ENCODE measurements around the gene ELOA. TPM values are rescaled to one million over a fixed set of nuclear protein-coding genes. Genes with fewer than 3 reads are reported as not detected.

Gene ELOA
- total and polyA plus RNA-seq, 2 of the 13 experiments (the other 11 are each of a cell fraction or from before 2014, with no cell fraction given), result 14.2 to 28.5 TPM

GRCh38 chr1:23790696-23791515 lies 47.6 kb downstream of the ELOA start, which contains the start of gene LYPLA2 (continued):
- TF ChIP-seq USF2 (IDR thresholded peaks at IDR 0.05; ENCODE audit: low read depth, low read length) (no peak), USF2 (CRISPR knock-in tag; IDR thresholded peaks at IDR 0.05; ENCODE audit: borderline replicate concordance) (no peak), THRA (CRISPR knock-in tag; IDR thresholded peaks at IDR 0.05; ENCODE audit: borderline replicate concordance) (no peak), CREM (IDR thresholded peaks at IDR 0.05) (peak; percentile 70), CREM (CRISPR knock-in tag; IDR thresholded peaks at IDR 0.05) (no peak), GTF3A (CRISPR knock-in tag; conservative IDR thresholded peaks at IDR 0.05) (no peak), ZNF788 (CRISPR knock-in tag; IDR thresholded peaks at IDR 0.05; ENCODE audit: borderline replicate concordance) (peak; percentile 44; the same call in 1 of the 2 replicates), ZNF460 (CRISPR knock-in tag; IDR thresholded peaks at IDR 0.05; ENCODE audit: borderline replicate concordance) (no peak), MIER3 (CRISPR knock-in tag; IDR thresholded peaks at IDR 0.05; ENCODE audit: borderline replicate concordance) (no peak), ELF1 (CRISPR knock-in tag; IDR thresholded peaks at IDR 0.05) (peak; percentile 99), PCBP1 (IDR thresholded peaks at IDR 0.05; ENCODE audit: borderline replicate concordance, low read depth, low read length) (0 out of 2 replicates have a peak, but pooled peaks have one; percentile 82), KLF11 (CRISPR knock-in tag; IDR thresholded peaks at IDR 0.05) (peak; percentile 56; the same call in 1 of the 2 replicates), ZBTB3 (CRISPR knock-in tag; IDR thresholded peaks at IDR 0.05; ENCODE audit: borderline replicate concordance, low read depth) (no peak), ZNF292 (CRISPR knock-in tag; IDR thresholded peaks at IDR 0.05; ENCODE audit: borderline replicate concordance, low read depth) (no peak; the same call in 1 of the 2 replicates), RXRA (CRISPR knock-in tag; IDR thresholded peaks at IDR 0.05) (no peak; the same call in 1 of the 2 replicates), ZNF18 (CRISPR knock-in tag; IDR thresholded peaks at IDR 0.05; ENCODE audit: insufficient replicate concordance) (peak; percentile 4), PHB2 (IDR thresholded peaks at IDR 0.05; ENCODE audit: partially characterized antibody) (no peak), CBX5 (CRISPR knock-in tag; IDR thresholded peaks at IDR 0.05; ENCODE audit: borderline replicate concordance) (no peak), ZNF597 (CRISPR knock-in tag; IDR thresholded peaks at IDR 0.05) (no peak), ZBTB34 (CRISPR knock-in tag; IDR thresholded peaks at IDR 0.05) (no peak), ZNF431 (CRISPR knock-in tag; IDR thresholded peaks at IDR 0.05; ENCODE audit: borderline replicate concordance, low read depth) (no peak), IRF2 (CRISPR knock-in tag; IDR thresholded peaks at IDR 0.05) (peak; percentile 75)
